NOMO-1 (cell line): ENCODE data around the gene MTG1.

Source experiments
- DNase-seq, 2 experiments: peaks; one replicate each; lab custom pipeline; 2025; ENCODE audit not compliant: unreplicated experiment in 2 of 2; lab: John Stamatoyannopoulos, UW

The MTG1 gene

GRCh38 chr10:133394064-133394663 lies at the start of gene MTG1:
Gene MTG1, plus strand, starts transcription at chr10:133394157. Its CDS starts 64 bp downstream, at chr10:133394221.
- DNase-seq, result peak; percentile 88 to 92

- no peak for DNase-seq
Observed at GRCh38 chr10:133344236-133344635, 49.7 kb upstream of the MTG1 start.

DNA sequence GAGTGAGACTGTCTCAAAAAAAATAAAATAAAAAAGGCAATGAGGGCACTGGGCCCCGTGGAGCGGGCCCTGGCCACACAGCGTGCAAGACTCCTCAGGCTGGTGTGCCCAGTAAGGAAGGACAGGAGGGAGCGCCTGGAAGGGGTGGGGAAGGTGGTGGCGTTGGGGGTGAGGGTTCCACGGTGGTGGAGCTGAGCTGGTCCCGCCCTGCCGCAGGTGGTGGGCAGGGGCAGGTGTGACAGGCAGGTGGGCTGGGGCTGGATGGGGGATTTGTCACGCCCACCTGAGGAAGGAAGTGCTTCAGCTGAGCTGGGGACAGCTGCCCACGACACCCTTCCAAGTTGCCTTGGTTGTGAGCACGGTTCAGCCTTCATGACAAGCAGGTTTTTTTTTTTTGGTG lies 47.5 kb upstream of the MTG1 start:
- DNase-seq, result no peak

GRCh38 chr10:133347710-133348517 lies 46.0 kb upstream of the MTG1 start:
- no peak for DNase-seq

GRCh38 chr10:133349160-133349568 lies 44.8 kb upstream of the MTG1 start:
- DNase-seq, result no peak

- DNase-seq, result no peak
Observed at GRCh38 chr10:133349577-133350011, 44.4 kb upstream of the MTG1 start.

DNA sequence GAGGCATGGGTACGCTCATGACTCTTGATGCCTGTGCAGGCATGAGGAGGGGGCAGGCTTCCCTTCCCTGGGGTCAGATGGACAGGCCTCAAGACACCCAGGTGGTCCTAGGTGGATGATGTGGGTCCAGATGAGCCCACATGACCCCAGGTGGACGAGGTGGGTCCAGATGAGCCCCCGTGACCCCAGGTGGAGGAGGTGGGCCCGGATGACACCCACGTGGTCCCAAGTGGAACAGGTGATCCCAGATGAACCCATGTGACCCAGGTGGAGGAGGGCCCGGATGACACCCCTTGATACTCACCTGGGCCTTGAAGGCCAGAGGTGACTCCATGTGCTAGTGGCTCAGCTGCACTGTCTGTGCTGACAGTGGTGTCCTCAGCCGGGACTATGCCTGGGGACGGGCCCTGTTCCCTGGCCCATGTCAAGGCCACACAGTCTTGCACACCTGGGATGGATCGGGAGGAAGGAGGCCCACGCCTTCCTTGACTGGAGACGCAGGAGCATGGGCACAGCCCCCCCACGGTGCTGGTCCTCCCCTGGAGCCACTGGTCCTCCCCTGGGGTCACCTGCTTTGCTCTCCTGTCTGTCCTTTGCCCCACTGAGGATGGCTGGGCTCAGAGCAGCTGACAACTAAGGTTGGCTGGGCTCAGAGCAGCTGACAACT lies 43.5 kb upstream of the MTG1 start:
- DNase-seq, result no peak

- no peak for DNase-seq
Observed at GRCh38 chr10:133350950-133351329, 43.0 kb upstream of the MTG1 start.

DNA sequence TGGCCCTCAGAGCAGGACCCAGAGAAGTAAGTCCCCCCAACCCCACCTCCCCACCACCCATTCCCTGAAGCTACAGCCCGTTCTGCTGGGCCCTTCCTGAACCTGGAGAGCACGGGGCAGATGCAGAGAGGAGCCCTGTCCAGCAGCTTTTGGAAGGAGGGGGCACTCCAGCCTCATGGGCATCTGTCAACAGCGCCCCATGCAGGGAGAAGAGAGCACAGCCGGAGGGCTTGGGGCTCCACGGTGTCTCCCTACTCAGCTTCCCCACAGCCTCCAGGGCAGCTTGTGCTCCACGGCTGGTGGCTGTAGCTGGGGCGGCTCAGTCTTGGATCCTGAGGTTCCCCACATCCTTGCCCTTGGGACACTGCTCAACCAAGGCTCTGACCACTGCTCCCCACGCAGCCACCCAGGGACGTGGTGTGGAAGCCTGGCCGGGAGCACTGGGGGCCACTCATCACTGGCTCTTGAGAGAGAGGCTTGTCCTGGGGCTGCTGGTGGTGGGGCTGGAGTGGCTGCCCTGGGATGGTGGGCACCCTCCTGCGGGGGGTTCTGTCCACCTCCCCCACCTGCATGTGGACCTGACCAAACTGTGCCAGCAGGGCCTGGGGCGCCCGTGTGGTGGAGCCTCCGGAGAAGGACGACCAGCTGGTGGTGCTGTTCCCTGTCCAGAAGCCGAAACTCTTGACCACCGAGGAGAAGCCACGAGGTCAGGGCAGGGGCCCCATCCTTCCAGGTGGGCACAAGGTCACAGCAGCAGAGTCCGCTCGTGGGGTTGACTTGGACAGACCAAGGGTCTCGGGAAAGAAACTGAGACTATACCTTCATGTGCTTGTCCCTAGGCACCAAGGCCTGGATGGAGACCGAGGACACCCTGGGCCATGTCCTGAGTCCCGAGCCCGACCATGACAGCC lies 42.3 kb upstream of the MTG1 start:
- no peak for DNase-seq

- no peak for DNase-seq
Observed at GRCh38 chr10:133353202-133353959, 40.6 kb upstream of the MTG1 start.

GRCh38 chr10:133353988-133354605 lies 39.9 kb upstream of the MTG1 start:
- DNase-seq, result no peak

GRCh38 chr10:133354672-133355240 lies 39.2 kb upstream of the MTG1 start:
- DNase-seq, result no peak

- DNase-seq, result no peak
Observed at GRCh38 chr10:133355266-133355665, 38.7 kb upstream of the MTG1 start.

- no peak for DNase-seq
Observed at GRCh38 chr10:133355991-133356390, 38.0 kb upstream of the MTG1 start.

- DNase-seq, result no peak
Observed at GRCh38 chr10:133356549-133357284, 37.2 kb upstream of the MTG1 start.

DNA sequence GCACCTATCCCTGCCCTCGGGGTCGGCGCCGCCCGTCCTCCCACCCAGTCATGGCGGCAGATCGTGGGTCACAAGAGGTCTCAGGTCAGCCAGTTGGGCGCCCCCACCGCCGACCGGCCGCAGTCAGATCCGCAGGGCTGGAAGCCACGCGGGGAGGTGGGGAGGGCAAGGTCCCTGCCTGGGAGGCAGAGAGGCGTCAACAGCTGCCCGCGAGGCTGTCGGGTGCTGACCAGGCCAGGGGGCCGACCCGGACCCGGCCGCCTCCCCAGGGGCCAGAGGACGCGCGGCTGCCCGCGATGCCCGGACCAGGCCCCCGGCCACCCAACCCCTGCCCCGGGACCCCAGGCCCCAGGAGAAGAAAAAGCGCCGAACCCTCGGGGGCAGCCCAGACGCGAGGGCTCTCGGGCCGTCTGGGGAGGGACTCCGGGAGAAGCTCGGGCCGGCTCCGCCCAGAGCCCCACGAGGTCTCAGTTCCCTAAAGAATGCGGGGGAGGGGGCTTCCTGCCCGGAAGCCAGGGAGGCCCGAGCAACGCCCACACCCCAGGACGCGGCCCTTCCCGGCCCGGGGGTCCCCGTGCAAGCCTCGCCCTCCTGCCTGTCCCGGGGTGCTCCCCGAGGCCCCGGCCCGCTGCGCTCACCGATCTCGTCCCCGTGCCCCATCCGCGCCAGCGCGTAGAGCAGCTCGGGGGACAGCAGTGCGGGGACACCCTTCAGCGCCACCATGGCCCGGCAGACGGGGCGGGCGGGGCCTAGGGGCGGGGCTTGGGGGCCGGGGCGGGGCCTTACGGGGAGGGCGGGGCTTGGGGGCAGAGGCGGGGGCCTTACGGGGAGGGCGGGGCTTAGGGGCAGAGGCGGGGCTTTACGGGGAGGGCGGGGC lies 36.4 kb upstream of the MTG1 start, which contains the start of gene FUOM:
Gene FUOM, minus strand, starts transcription at position 735 of the 877 bp plus-strand sequence. Its CDS starts 12 bp downstream, at position 723.
- peak; percentile 49 to 78 for DNase-seq

DNA sequence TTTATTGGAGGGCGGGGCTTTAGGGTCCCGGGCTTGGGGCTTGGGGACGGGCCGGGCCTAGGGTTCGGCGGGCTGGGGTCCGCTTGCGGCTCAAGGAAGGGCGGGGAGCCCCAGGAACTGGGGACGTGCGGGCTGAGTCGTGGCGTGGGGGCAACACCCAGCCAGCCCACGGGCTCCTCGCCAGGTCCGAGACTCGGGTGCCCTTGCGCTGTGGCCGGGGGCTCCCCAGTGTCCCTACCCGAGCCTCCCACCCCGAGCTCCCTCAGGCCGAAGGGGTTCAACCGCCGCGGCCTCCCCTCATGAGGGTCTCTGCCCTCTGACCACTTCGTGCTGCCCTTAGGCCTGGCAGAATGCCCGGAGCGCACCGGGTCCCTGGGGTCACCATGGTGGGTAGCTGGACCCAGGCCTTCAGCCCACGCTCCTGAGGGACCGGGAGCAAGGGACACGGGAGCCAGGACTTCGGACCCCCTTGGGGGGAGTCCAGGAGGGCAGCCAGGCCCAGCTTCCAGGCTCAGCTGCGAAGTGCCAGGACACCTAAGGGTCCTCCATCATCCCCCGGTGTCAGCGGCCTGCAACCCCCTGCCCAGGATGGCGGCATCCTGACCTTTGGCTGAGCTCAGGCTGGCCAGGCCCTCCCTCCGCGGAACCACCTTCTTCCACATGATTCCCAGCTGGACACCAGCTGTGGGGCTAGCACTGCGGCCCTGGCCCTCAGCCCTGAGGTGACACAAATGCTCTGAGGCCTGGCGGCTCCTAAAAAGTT lies 35.6 kb upstream of the MTG1 start:
- DNase-seq, result no peak
